ENCODE measurements around the gene TOMM6.

TOMM6 gene

DNA sequence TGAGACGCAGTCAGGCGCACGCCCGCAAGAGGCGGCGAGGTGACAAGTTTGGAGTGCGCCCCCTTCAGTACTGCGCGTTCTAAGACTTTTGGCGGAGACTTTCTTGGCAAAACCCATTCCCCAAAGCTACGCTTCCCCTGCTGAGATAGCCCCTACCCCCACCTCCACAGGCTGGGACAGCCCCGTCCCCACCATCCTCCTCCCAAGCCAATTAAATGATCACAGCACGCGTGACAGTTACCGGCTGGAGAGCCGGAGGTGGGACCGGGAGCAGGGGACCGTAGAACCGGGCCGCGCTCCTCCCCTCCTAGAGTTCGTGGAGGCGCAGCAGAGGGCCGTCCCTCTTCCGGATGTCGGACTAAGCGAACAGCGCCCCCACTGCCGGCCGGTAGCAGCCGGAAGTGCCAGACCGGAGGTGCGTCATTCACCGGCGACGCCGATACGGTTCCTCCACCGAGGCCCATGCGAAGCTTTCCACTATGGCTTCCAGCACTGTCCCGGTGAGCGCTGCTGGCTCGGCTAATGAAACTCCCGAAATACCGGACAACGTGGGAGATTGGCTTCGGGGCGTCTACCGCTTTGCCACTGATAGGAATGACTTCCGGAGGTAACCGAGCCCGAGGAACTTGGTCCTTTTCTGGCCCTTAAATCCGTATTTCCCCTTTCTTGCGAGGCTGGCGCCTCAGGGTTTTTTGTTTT lies at the start of gene TOMM6:
TSS of gene TOMM6 (plus strand) at position 476 of the 699 bp plus-strand sequence. CDS start at position 480, 4 bp downstream.
- no peaks in the 10 kb centered on the region for H3K9me3 ChIP-seq (ENCODE audit: control insufficient read depth, low read depth, low read length)
- peak within 1 kb of the TSS; percentile 97 for H3K27ac ChIP-seq (ENCODE audit: low read length)
- peaks cover 4% of the 10 kb centered on the region for H3K4me1 ChIP-seq (ENCODE audit: control insufficient read depth, low read depth, low read length)
- H3K9ac ChIP-seq (ENCODE audit: low read length): peak within 1 kb of the TSS; percentile 96
- peaks cover 33% of the 10 kb centered on the region for H3K36me3 ChIP-seq (ENCODE audit: control insufficient read depth, low read depth, low read length)
- peak within 1 kb of the TSS; percentile 99 for H3K4me3 ChIP-seq (ENCODE audit: low read length)
- peaks cover 33% of the 10 kb centered on the region for H3K27me3 ChIP-seq (ENCODE audit: control insufficient read depth, insufficient read depth, low read length)

DNA sequence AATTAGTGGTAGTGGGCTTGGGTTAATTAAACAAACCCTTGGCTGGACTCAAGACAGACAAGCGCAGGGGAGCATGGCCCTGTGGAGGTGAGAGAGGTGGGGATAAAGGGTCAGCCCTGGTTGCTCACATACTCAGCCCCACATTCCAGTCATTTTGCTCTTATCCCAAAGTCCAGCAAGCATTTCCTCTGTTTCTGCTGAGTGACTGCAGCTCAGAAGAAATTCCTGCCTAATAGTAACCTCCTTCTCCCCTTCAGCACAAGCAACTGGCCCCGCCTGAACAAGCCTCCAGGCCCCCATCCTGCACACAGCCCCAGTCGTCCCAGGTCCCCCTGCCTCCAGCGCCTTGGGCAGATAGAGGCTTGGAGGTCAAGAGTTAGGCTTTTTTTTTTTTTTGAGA lies 48.5 kb upstream of the TOMM6 start:
- H3K9me3 ChIP-seq (ENCODE audit: control insufficient read depth, low read depth, low read length): no peaks in the 10 kb centered on the region
- no peak overlapping the region for H3K9ac ChIP-seq (ENCODE audit: low read length)
- no peak overlapping the region for H3K4me3 ChIP-seq (ENCODE audit: low read length)
- no peaks in the 10 kb centered on the region for H3K27me3 ChIP-seq (ENCODE audit: control insufficient read depth, insufficient read depth, low read length)
- H3K27ac ChIP-seq (ENCODE audit: low read length): no peak overlapping the region
- no peaks in the 10 kb centered on the region for H3K36me3 ChIP-seq (ENCODE audit: control insufficient read depth, low read depth, low read length)
- peaks cover 4% of the 10 kb centered on the region for H3K4me1 ChIP-seq (ENCODE audit: control insufficient read depth, low read depth, low read length)

DNA sequence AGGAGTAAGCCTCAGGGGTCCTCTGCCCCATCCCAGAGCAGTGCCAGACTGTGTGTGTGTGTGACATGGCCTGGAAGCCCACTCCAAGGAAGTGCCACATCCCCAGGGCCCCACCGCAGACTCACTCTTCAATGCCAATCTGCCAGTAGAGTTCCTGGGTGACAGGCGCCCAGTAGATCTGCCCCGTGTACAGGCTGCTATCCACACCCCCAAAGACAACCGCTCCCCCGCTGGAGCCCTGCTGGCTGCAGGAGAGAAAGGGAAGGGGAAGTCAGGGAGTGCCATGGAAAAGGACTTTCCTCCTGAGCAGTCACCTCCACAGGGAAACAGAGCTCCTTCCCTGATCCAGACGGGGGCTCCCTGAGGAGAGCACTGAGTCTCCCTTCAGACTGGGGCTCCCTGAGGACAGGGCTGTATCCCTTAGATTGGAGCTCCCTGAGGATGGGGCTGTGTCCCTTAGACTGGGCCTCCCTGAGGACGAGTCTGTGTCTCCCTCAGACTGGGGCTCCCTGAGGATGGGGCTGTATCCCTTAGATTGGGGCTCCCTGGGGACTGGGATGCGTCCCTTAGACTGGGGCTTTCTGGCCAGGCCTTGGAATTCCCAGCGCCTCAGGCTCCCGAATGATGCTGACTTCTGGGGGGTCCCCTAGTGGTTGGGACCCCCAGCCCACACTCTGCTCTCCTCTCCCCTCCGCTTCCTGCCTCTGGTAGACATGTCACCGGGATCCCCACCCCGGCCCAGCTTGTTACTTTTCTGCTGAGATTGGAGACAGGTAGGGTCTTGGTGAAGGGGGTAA lies 46.9 kb upstream of the TOMM6 start:
- Histone ChIP-seq H3K27me3 (ENCODE audit: control insufficient read depth, insufficient read depth, low read length) (no peaks in the 10 kb centered on the region), H3K36me3 (ENCODE audit: control insufficient read depth, low read depth, low read length) (no peaks in the 10 kb centered on the region), H3K9ac (ENCODE audit: low read length) (no peak overlapping the region), H3K4me3 (ENCODE audit: low read length) (no peak overlapping the region), H3K4me1 (ENCODE audit: control insufficient read depth, low read depth, low read length) (peaks cover 4% of the 10 kb centered on the region), H3K9me3 (ENCODE audit: control insufficient read depth, low read depth, low read length) (no peaks in the 10 kb centered on the region), H3K27ac (ENCODE audit: low read length) (no peak overlapping the region)

DNA sequence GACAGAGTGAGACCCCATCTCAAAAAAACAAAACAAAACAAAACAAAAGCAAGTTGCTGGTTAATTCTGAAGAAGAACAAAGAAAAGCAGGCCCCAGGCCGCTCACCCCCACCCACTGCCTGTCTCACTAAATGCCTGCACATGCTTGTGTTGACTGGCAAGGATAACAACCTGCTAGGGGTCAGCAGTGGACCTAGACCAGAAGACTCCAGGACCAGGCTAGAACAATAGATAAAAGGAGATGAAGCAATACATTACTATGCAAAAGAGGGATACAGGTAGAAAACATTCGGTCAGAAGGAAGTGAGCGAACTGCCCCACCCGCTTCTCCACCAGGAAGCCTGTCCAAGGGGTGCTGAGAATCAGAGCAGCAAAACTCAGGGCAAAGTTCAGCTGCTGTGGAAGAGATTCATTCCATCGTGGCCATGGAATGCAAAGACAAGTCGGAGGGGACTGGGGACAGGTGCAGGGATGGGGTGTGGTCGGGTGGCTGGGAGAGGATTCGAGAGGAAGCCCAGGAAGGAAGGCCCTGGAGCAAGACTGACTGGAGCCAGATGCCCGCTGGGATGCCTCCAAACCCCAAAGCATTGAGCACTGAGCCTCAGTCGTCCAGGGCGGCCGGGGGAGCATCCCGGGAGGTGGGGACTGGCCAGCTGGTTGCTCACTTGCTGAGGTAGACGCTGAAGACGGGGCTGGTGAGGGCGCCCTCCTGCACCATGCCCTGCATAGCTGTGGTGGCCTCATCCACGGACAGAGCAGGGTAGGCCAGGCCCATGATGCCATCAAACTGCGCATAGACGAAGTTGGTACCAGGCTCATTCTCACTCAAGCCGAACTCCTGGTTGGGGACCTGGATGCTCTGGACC lies 45.6 kb upstream of the TOMM6 start:
- Histone ChIP-seq H3K27me3 (ENCODE audit: control insufficient read depth, insufficient read depth, low read length) (no peaks in the 10 kb centered on the region), H3K4me3 (ENCODE audit: low read length) (no peak overlapping the region), H3K9me3 (ENCODE audit: control insufficient read depth, low read depth, low read length) (no peaks in the 10 kb centered on the region), H3K36me3 (ENCODE audit: control insufficient read depth, low read depth, low read length) (no peaks in the 10 kb centered on the region), H3K4me1 (ENCODE audit: control insufficient read depth, low read depth, low read length) (no peaks in the 10 kb centered on the region), H3K9ac (ENCODE audit: low read length) (no peak overlapping the region), H3K27ac (ENCODE audit: low read length) (no peak overlapping the region)

DNA sequence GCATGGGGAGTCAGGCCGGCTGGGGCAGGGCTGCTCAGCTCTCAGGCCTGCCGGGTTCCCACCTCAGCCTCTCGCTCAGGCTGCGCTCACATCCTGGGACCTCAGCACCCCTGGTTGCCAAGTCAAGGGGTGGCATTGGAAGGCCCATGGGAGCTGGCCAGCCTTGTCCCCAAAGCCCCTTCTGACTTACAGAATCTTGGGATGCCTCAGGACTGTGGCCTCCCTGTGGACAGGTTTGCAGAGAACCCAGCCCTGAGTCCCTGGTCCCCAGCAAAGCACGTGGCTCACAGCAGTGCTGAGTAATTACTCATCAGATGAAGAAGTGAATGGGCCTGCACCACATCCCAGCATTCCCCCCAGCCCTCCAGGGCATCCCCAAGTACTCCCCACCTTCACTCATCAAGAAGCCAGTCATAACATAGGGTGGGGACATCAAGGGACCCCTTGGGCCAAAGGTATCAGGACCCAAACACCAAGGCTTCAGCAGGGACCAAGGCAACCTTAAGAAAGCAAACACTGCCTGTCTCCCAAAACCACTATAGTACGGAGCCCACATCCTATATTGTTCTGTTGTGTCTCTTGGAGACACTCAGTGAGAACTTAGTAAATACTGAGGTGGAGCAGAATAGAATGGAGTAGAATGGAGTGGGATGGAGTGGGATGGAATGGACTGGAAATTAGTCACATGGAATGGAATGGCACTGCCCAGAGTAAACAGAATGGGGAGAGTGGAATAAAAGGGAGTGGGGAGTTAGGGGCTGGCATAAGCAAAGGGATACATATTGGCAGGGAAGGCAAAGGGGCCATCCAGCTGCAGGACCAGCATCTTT lies 43.9 kb upstream of the TOMM6 start:
- Histone ChIP-seq H3K4me3 (ENCODE audit: low read length) (no peak overlapping the region), H3K27ac (ENCODE audit: low read length) (no peak overlapping the region), H3K27me3 (ENCODE audit: control insufficient read depth, insufficient read depth, low read length) (no peaks in the 10 kb centered on the region), H3K4me1 (ENCODE audit: control insufficient read depth, low read depth, low read length) (no peaks in the 10 kb centered on the region), H3K36me3 (ENCODE audit: control insufficient read depth, low read depth, low read length) (no peaks in the 10 kb centered on the region), H3K9me3 (ENCODE audit: control insufficient read depth, low read depth, low read length) (no peaks in the 10 kb centered on the region), H3K9ac (ENCODE audit: low read length) (no peak overlapping the region)

DNA sequence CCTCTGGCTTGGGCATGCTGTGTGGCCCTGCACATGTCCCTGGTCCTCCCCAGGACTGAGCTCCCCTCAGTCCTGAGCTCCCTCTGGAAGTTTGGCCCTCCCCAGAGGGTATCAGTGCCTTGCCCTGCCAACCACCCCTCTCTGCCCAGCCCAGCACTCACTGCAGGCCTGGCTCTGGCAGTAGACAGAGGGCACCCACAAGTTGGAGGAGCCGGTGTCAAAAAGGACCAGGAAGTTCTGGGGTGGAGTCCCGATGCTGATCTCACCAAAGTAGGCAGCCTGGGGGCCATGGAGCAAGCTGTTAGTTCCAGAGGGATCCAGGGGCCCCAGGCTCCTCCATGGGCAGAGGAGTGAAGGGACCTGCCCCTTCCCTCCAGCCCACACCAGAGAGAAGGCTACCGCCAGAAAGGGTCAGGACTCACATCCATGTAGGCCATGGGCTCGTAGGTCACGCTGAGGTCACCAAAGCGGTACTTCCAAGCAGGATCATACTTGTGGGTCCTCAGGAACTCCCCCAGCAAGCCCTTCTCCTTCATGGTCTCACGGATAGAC lies 43.2 kb upstream of the TOMM6 start:
- no peaks in the 10 kb centered on the region for H3K27me3 ChIP-seq (ENCODE audit: control insufficient read depth, insufficient read depth, low read length)
- no peaks in the 10 kb centered on the region for H3K36me3 ChIP-seq (ENCODE audit: control insufficient read depth, low read depth, low read length)
- H3K4me1 ChIP-seq (ENCODE audit: control insufficient read depth, low read depth, low read length): no peaks in the 10 kb centered on the region
- no peaks in the 10 kb centered on the region for H3K9me3 ChIP-seq (ENCODE audit: control insufficient read depth, low read depth, low read length)
- no peak overlapping the region for H3K9ac ChIP-seq (ENCODE audit: low read length)
- no peak overlapping the region for H3K27ac ChIP-seq (ENCODE audit: low read length)
- no peak overlapping the region for H3K4me3 ChIP-seq (ENCODE audit: low read length)

DNA sequence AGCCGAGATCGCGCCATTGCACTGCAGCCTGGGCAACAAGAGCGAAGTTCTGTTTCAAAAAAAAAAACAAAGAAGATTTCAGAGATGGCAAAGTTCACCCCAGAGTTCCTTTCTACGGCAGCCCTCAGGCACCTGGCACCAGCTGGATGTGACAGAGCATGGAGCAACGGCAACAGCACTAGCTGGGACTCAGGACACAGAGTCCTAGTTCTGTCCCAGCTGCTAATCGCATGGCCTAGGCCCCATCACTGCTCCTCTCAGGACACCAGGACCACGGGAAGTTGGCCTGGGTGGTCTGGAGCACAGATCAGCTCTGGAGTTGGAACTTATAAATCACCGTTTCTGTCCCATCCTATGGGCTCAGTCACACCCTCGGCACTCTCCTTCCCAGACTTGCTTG lies 41.4 kb upstream of the TOMM6 start:
- Histone ChIP-seq H3K36me3 (ENCODE audit: control insufficient read depth, low read depth, low read length) (no peaks in the 10 kb centered on the region), H3K27me3 (ENCODE audit: control insufficient read depth, insufficient read depth, low read length) (no peaks in the 10 kb centered on the region), H3K4me1 (ENCODE audit: control insufficient read depth, low read depth, low read length) (no peaks in the 10 kb centered on the region)

DNA sequence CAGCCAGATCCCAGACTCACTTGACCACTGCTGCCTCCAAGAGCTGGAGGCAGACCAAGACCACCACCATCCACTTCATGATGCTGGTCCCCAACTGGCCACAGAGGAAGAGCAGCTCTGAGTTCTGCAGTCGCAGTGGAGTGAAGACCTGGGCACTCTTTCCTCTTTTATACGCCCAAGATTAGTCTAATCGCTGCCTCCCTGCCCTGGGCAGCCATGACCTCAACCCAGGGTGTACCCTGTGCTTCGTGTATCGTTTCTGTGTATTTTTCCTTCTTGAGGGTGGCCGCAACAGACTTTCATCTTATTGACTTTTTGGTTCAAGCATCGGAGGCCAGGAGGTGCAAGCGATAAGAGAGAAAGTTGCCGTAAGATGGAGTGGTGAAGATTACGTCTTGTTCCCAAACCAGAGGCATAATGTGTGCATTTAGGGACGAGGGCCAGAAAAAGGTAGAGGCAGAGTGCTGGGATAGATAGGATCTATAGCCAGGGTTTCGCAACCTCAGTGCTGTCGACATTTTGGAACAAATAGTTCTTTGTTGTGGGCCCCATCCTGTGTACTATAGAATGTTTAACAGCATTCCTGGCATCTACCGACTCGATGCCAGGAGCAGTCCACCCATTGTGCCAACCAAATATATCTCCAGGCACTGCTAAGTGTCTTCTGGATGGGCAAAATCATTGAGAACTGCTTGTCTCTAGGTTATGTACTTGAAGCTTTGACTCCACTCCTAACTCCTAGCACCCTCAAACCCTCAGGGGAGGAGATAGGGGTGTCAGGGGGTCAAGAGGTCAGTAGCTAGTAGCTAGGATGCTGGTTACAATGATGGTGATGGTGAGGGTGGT lies 40.0 kb upstream of the TOMM6 start, which contains the start of gene PGC:
TSS of gene PGC (minus strand) at position 142 of the 846 bp plus-strand sequence. CDS start at position 79, 63 bp downstream.
- no peaks in the 10 kb centered on the region for H3K27me3 ChIP-seq (ENCODE audit: control insufficient read depth, insufficient read depth, low read length)
- no peaks in the 10 kb centered on the region for H3K9me3 ChIP-seq (ENCODE audit: control insufficient read depth, low read depth, low read length)
- H3K4me3 ChIP-seq (ENCODE audit: low read length): no peak within 1 kb of the TSS
- H3K9ac ChIP-seq (ENCODE audit: low read length): no peak within 1 kb of the TSS
- no peaks in the 10 kb centered on the region for H3K36me3 ChIP-seq (ENCODE audit: control insufficient read depth, low read depth, low read length)
- H3K4me1 ChIP-seq (ENCODE audit: control insufficient read depth, low read depth, low read length): no peaks in the 10 kb centered on the region
- H3K27ac ChIP-seq (ENCODE audit: low read length): no peak within 1 kb of the TSS

More for the DNA sequence above, 41.4 kb upstream of the TOMM6 start:
- H3K9ac ChIP-seq (ENCODE audit: low read length): no peak overlapping the region
- no peaks in the 10 kb centered on the region for H3K9me3 ChIP-seq (ENCODE audit: control insufficient read depth, low read depth, low read length)
- no peak overlapping the region for H3K27ac ChIP-seq (ENCODE audit: low read length)
- no peak overlapping the region for H3K4me3 ChIP-seq (ENCODE audit: low read length)

DNA sequence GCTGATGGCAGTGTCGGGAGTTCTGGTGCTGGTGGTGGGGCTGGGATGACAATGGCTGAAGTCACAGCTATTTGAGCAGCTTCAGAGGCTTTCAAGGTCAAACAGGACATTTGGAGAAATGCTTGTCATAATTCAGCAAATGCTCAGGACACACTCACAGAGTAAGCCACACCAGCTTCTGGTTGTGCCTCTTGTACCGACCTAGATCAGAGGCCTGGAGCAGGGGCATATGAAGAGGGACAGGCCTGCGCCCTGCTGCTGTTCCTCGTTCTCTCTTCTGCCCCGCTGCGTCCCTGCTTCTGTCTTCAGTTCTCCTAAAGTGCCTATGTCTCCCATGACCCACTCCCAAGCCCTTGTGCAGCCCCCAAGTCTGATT lies 39.4 kb upstream of the TOMM6 start:
- H3K36me3 ChIP-seq (ENCODE audit: control insufficient read depth, low read depth, low read length): no peaks in the 10 kb centered on the region
- H3K4me1 ChIP-seq (ENCODE audit: control insufficient read depth, low read depth, low read length): no peaks in the 10 kb centered on the region
- no peaks in the 10 kb centered on the region for H3K9me3 ChIP-seq (ENCODE audit: control insufficient read depth, low read depth, low read length)
- no peak overlapping the region for H3K4me3 ChIP-seq (ENCODE audit: low read length)
- H3K27me3 ChIP-seq (ENCODE audit: control insufficient read depth, insufficient read depth, low read length): no peaks in the 10 kb centered on the region
- H3K9ac ChIP-seq (ENCODE audit: low read length): no peak overlapping the region
- no peak overlapping the region for H3K27ac ChIP-seq (ENCODE audit: low read length)

DNA sequence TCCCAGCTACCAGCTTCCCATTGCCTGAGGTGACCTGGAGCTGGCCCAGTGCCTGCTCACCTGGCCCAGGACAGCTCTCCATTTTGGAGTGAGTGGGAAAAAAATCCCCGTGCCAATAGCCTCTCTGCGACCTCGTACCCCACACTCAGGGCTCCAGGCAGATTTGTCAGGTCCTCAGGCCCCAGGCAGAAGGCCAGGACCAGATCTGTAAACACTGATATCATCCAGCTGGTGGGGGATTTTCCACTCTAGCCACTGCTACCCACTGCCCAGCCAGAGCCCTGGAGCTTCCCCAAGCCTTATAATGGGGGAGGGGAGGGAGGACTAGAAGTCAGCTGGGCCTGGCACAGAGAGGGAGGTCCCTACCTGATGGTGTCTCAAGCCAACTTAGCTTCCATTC lies 39.0 kb upstream of the TOMM6 start:
- no peak overlapping the region for H3K9ac ChIP-seq (ENCODE audit: low read length)

More for the DNA sequence above, 39.0 kb upstream of the TOMM6 start:
- no peaks in the 10 kb centered on the region for H3K4me1 ChIP-seq (ENCODE audit: control insufficient read depth, low read depth, low read length)
- H3K36me3 ChIP-seq (ENCODE audit: control insufficient read depth, low read depth, low read length): no peaks in the 10 kb centered on the region
- H3K27ac ChIP-seq (ENCODE audit: low read length): no peak overlapping the region
- no peaks in the 10 kb centered on the region for H3K27me3 ChIP-seq (ENCODE audit: control insufficient read depth, insufficient read depth, low read length)
- H3K4me3 ChIP-seq (ENCODE audit: low read length): no peak overlapping the region
- no peaks in the 10 kb centered on the region for H3K9me3 ChIP-seq (ENCODE audit: control insufficient read depth, low read depth, low read length)
